Left ventricle myocardium inferior (tissue), 1 donor: Measurements from ENCODE around the gene GALK1. TPM values are rescaled to one million over a fixed set of nuclear protein-coding genes. Genes with fewer than 3 reads are reported as not detected.
A peak's percentile ranks its signal among the peaks of the same experiment; 100 is the strongest.

Experiments used
- DNase-seq: peaks from one replicate; pipeline ENCODE4 v3.0.0-alpha.2; 2020
- H3K27ac ChIP-seq: fragments of 200-600 bp; replicated peaks from 2 replicates; pipeline ENCODE4 v1.8.0; 2021
- H3K27me3 ChIP-seq: fragments of 200-600 bp; 2 replicates; pipeline ENCODE4 v1.8.0; 2021; ENCODE audit warnings: low read depth
- H3K36me3 ChIP-seq: fragments of 200-600 bp; 2 replicates; pipeline ENCODE4 v1.8.0; 2021
- H3K4me1 ChIP-seq: fragments of 200-600 bp; 2 replicates; pipeline ENCODE4 v1.8.0; 2021
- H3K4me3 ChIP-seq: fragments of 200-600 bp; 2 replicates; pipeline ENCODE4 v1.8.0; 2021; ENCODE audit warnings: mild to moderate bottlenecking, moderate library complexity
- H3K9me3 ChIP-seq: fragments of 200-600 bp; replicated peaks from 2 replicates; pipeline ENCODE4 v1.8.0; 2021
- intact Hi-C: fragments of 100-400 bp; cut with micrococcal nuclease; formaldehyde crosslinking; loops from one replicate; pipeline ENCODE4 v1.11.0; 2022
- total RNA-seq: library from RNA; stranded (reverse); fragmentation: NEBNext Ultra II Directional; extraction: Animal tissue kit (Norgen Biotek cat#: 25700); gene quantifications from one replicate; pipeline ENCODE4 v1.2.1, GENCODE V29; 2021
- TF ChIP-seq, protein P1 (sequence below): fragments of 200-600 bp; IDR thresholded peaks from 2 replicates; pipeline ENCODE4 v1.8.0; 2021; ENCODE audit warnings: antibody characterized with exemption, mild to moderate bottlenecking, borderline replicate concordance
- donor health status: DM: no; HTN: yes; CAD: no; lungs with severe emphysema.

Gene GALK1
- total RNA-seq, 1 donor from 2014 or later = 19.1 TPM

DNA sequence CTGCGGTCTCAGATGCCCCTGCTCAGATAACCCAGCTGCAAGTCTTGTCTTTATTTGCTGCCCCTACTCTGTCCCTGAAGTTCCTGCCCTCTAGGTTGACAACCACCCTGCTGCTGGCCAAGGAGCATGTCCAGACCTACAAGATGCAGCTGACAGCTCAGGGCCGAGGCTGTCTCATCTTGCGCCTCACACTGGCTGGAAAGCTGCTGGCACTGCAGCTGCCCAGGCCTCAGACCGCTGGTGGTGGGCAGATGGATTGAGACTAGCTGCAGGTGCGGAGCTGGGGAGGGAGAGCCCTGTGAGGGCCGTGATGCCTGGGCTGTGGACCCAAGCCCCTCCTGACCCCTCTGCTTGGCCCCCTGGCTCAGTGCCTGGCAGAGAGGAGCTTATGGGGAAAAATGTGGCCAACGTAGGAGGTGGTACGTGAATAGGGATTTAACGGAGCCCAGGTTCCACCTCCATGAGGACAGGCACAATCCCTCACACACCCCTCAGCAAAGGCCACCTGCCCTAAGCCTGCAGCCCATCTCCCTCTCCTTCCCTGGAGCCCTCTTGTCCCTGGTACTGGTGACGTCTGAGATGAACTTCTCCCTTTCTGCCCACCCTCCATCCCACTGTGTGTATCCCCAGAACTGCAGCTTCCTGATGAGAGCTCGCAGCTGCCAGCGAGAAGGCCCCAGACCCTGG is 8.3 kb upstream of the GALK1 start:
- intact Hi-C loops = no loop called here
- DNase-seq = no peak
- peaks cover 42% of the 10 kb centered on the region for H3K36me3 ChIP-seq
- H3K4me3 ChIP-seq = no peak overlapping the region
- TF ChIP-seq, protein P1, sequence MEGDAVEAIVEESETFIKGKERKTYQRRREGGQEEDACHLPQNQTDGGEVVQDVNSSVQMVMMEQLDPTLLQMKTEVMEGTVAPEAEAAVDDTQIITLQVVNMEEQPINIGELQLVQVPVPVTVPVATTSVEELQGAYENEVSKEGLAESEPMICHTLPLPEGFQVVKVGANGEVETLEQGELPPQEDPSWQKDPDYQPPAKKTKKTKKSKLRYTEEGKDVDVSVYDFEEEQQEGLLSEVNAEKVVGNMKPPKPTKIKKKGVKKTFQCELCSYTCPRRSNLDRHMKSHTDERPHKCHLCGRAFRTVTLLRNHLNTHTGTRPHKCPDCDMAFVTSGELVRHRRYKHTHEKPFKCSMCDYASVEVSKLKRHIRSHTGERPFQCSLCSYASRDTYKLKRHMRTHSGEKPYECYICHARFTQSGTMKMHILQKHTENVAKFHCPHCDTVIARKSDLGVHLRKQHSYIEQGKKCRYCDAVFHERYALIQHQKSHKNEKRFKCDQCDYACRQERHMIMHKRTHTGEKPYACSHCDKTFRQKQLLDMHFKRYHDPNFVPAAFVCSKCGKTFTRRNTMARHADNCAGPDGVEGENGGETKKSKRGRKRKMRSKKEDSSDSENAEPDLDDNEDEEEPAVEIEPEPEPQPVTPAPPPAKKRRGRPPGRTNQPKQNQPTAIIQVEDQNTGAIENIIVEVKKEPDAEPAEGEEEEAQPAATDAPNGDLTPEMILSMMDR = no peak
- H3K27me3 ChIP-seq = no peaks in the 10 kb centered on the region
- no peak overlapping the region for H3K27ac ChIP-seq
- peaks cover 35% of the 10 kb centered on the region for H3K4me1 ChIP-seq
- no peaks in the 10 kb centered on the region for H3K9me3 ChIP-seq

DNA sequence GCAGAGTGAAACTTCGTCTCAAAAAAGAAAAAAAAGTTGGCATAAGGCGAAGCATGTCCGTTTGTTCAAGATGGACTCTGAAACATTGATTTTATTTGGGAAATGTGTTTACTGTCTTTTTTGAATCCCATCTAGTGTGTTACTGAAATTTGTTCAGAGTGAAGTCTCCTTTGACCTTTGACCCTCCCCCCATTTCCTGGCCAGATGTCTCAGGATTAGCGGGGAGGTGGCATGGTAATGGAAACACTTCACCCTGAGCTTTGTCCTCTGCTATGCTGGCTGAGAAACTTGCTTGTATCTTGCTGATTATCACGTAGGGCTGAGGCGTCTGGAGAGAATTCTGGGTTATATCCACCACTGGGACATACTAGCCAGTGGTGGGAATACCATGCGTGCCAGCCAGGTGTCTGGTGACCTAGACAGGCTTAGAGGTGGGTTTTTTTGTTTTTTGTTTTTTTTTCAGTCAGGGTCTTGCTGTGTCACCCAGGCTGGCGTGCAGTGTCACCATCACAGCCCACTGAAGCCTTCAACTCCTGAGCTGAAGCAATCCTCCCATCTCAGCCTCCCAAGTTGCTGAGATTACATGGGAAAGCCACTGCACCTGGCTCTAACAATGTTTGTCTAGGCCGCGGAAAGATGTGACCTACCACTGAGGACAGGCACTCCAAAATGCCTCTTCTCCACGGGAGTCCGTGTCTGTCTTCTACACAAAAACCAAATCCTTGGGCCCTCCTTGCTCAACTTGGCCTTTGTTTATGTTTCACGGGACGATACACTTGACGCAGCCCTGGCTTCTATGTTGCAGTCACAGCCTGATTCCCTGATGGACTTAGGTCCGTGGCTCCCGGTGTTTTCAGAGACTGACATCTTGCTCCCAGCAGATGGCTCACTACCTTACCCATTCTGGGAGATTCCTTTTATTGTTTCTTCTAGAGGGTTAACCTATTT is 6.6 kb upstream of the GALK1 start:
- no peak overlapping the region for H3K27ac ChIP-seq
- intact Hi-C loops = no loop called here
- no peak overlapping the region for H3K4me3 ChIP-seq
- peaks cover 18% of the 10 kb centered on the region for H3K4me1 ChIP-seq
- H3K36me3 ChIP-seq = peaks cover 26% of the 10 kb centered on the region
- no peak for DNase-seq
- no peaks in the 10 kb centered on the region for H3K9me3 ChIP-seq
- H3K27me3 ChIP-seq = no peaks in the 10 kb centered on the region
- TF ChIP-seq, protein P1 = peak; percentile 30

DNA sequence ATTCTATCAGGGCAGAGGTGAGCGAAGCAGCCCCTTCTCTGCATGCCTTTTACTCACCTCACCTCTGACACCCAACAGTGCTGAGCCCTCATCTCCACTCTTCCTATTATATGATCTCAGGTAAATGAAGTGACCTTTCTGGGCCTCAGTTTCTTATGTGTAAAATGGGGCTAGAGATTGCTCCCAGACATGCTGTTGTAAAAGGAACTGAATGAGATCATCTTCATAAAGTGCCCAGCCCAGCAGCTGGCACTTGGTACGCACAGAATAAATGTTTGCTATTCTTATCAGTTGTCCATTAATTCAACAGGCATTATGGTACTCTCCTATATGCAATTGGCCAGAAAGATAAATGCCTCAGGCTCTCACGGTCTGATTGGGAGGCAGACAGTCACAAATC is 4.5 kb upstream of the GALK1 start:
- Histone ChIP-seq H3K36me3 (peaks cover 6% of the 10 kb centered on the region), H3K9me3 (no peaks in the 10 kb centered on the region), H3K27me3 (no peaks in the 10 kb centered on the region), H3K27ac (no peak overlapping the region), H3K4me1 (peaks cover 10% of the 10 kb centered on the region), H3K4me3 (no peak overlapping the region)
- DNase-seq = no peak
- intact Hi-C loops = no loop called here
- TF ChIP-seq, protein P1 = no peak

DNA sequence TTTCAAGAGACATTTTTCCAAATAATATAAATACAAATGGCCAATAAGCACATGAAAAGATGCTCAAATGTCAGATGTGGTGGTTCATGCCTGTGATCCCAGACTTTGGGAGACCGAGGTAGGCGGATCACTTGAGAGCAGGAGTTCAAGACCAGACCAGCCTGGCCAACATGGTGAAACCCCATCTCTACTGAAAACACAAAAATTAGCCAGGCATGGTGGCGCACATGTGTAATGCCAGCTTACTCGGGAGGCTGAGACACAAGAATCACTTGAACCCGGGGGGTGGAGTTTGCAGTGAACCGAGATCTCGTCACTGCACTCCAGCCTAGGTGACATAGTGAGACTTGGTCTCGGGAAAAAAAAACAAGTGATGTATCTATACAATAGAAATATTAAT is 2.9 kb upstream of the GALK1 start:
- Histone ChIP-seq H3K27me3 (no peaks in the 10 kb centered on the region), H3K36me3 (peaks cover 4% of the 10 kb centered on the region), H3K27ac (no peak overlapping the region), H3K4me3 (no peak overlapping the region), H3K9me3 (no peaks in the 10 kb centered on the region), H3K4me1 (peaks cover 25% of the 10 kb centered on the region)
- TF ChIP-seq, protein P1 = no peak
- intact Hi-C loops = no loop called here
- no peak for DNase-seq

DNA sequence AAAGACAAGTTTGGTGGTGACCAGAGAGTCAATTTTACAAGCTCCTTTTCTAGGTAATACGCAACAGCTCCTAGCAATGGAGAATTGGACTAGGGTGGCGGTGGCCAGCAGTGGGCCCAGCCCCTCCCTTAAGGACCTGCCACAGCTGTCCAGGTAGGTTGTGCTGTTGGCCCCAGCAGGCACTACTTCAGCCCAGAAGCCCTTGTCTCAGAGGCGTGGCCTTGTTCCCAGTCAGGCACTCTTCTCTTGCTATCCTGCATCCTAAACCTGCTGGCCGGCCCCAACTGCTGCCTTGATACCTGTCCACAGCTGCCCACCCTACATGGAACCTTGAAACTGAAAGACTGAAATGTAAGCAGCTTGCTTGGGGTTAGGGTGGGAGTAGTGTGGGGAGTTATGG is 989 bp upstream of the GALK1 start:
- DNase-seq = no peak
- H3K9me3 ChIP-seq = no peaks in the 10 kb centered on the region
- TF ChIP-seq, protein P1 = no peak
- peak overlapping the region; percentile 96 for H3K27ac ChIP-seq
- H3K36me3 ChIP-seq = peaks cover 10% of the 10 kb centered on the region
- H3K4me3 ChIP-seq = no peak overlapping the region
- intact Hi-C loops = no loop called here
- peaks cover 25% of the 10 kb centered on the region for H3K4me1 ChIP-seq
- H3K27me3 ChIP-seq = no peaks in the 10 kb centered on the region
